ENCODE measurements around the gene MBTPS1.

GRCh38 chr16:84040226-84040822 lies 76.4 kb downstream of the MBTPS1 start:
- TF ChIP-seq POLR2A (IDR thresholded peaks at IDR 0.05) = no peak
- TF ChIP-seq CTCF (IDR thresholded peaks at IDR 0.05) = no peak
- TF ChIP-seq POLR2AphosphoS5 (IDR thresholded peaks at IDR 0.05) = no peak

Data from upper lobe of left lung (tissue), 4 donors.